GM12878 (cell line): ENCODE results near the gene UNKL. TPM values are rescaled to one million over a fixed set of nuclear protein-coding genes. Genes with fewer than 3 reads are reported as not detected.

Experiments
- ATAC-seq: fragments of 200-7000 bp; cut with Tn5 transposase; 3 replicates; pipeline ENCODE4 v1.9.1; 2020; ENCODE audit warnings: mild to moderate bottlenecking, moderate library complexity
- BruUV-seq: library from RNA; stranded (reverse); fragments of 400-500 nt; replicated peaks from 2 replicates; lab custom pipeline; 2021; lab: Mats Ljungman, UMichigan
- CTCF ChIA-PET: fragments of 300-600 bp; sonication (Branson Sonifier 250); formaldehyde crosslinking; extraction: SDS; loops from one replicate; lab custom pipeline; 2021; ENCODE audit warnings: inconsistent platforms; lab: Yijun Ruan, JAX
- POLR2A ChIA-PET: fragments of 350-600 bp; formaldehyde crosslinking; extraction: SDS; loops from one replicate; lab custom pipeline; 2021; ENCODE audit warnings: inconsistent platforms; lab: Charles Lee
- RAD21 ChIA-PET: fragments of 300-600 bp; sonication (Branson Sonifier 250); formaldehyde crosslinking; loops from one replicate; lab custom pipeline; 2023; ENCODE audit warnings: antibody characterized with exemption; ENCODE audit not compliant: unreplicated experiment; lab: Charles Lee
- SMC1A ChIA-PET: fragments of 300-600 bp; sonication (Branson Sonifier 250); formaldehyde crosslinking; loops from one replicate; lab custom pipeline; 2023; ENCODE audit not compliant: unreplicated experiment, uncharacterized antibody; lab: Charles Lee
- DNase-seq: peaks from one replicate; pipeline ENCODE4 v3.0.0-alpha.2; 2011; ENCODE audit warnings: low read depth, low spot score
- FAIRE-seq: peaks from 3 replicates; lab custom pipeline; 2011; peaks lifted over from hg19 to GRCh38; lab: Jason Lieb, UNC
- H2AFZ ChIP-seq: 2 replicates; pipeline ENCODE4 v1.6.0; 2011; ENCODE audit warnings: low read depth, low read length, control low read depth; ENCODE audit not compliant: control insufficient read depth
- H3K27ac ChIP-seq: 2 replicates; pipeline ENCODE4 v1.5.1; 2011; ENCODE audit warnings: control low read depth; ENCODE audit not compliant: control insufficient read depth, insufficient read depth
- H3K27me3 ChIP-seq, 2 experiments: replicated peaks in 1 of 2; 2 replicates each; pipeline versions ENCODE4 v1.6.0 to v1.6.1; 2011; ENCODE audit warnings: low read length in 1 of 2; ENCODE audit not compliant: control insufficient read depth in 2 of 2, insufficient read depth in 2 of 2
- H3K36me3 ChIP-seq, 2 experiments: 2 replicates each; pipeline ENCODE4 v1.5.1; 2011; ENCODE audit warnings: low read length in 1 of 2; ENCODE audit not compliant: control insufficient read depth in 2 of 2, insufficient read depth in 2 of 2
- H3K4me1 ChIP-seq: 2 replicates; pipeline ENCODE4 v1.6.1; 2011; ENCODE audit warnings: mild to moderate bottlenecking, low read length, moderate library complexity, mixed read lengths; ENCODE audit not compliant: control insufficient read depth, insufficient read depth
- H3K4me2 ChIP-seq: 2 replicates; pipeline ENCODE4 v1.6.0; 2011; ENCODE audit warnings: control low read depth; ENCODE audit not compliant: control insufficient read depth, insufficient read depth
- H3K4me3 ChIP-seq: fragments of 200-600 bp; sonication (generic); 2 replicates; pipeline ENCODE4 v1.5.1; 2016
- H3K79me2 ChIP-seq: 2 replicates; pipeline ENCODE4 v1.6.0; 2011; ENCODE audit warnings: low read length; ENCODE audit not compliant: control insufficient read depth, insufficient read depth
- H3K9ac ChIP-seq: 2 replicates; pipeline ENCODE4 v1.8.0; 2011; ENCODE audit warnings: low read length, control low read depth, mixed read lengths; ENCODE audit not compliant: control insufficient read depth, insufficient read depth
- H3K9me3 ChIP-seq: replicated peaks from 3 replicates; pipeline ENCODE4 v1.5.1; 2011; ENCODE audit warnings: mild to moderate bottlenecking, low read length; ENCODE audit not compliant: control insufficient read depth, insufficient read depth
- H4K20me1 ChIP-seq: 2 replicates; pipeline ENCODE4 v1.6.0; 2011; ENCODE audit not compliant: control insufficient read depth, insufficient read depth
- BHLHE40 ChIP-seq, 2 experiments: fragments of 450-650 bp in 1 of 2; IDR thresholded peaks; 2 replicates each; pipeline ENCODE4 v1.6.1; 2011 to 2017; ENCODE audit warnings: low read depth in 2 of 2, borderline replicate concordance in 1 of 2, improper control_type of control experiment in 1 of 2, low read length in 1 of 2, mild to moderate bottlenecking in 1 of 2
- CBFB ChIP-seq: IDR thresholded peaks from 2 replicates; pipeline ENCODE4 v1.6.1; 2016; ENCODE audit warnings: antibody characterized with exemption, low read depth
- CEBPB ChIP-seq, 2 experiments: fragments of 150-350 bp in 1 of 2; IDR thresholded peaks; 2 replicates each; pipeline ENCODE4 v1.6.1; 2012 to 2014; ENCODE audit warnings: low read depth in 2 of 2, low read length in 2 of 2, borderline replicate concordance in 1 of 2, inconsistent platforms in 1 of 2
- DPF2 ChIP-seq: fragments of 450-650 bp; IDR thresholded peaks from 2 replicates; pipeline ENCODE4 v1.6.1; 2017; ENCODE audit warnings: mild to moderate bottlenecking
- EED ChIP-seq: sonication (generic); IDR thresholded peaks from 2 replicates; pipeline ENCODE4 v1.6.1; 2016; ENCODE audit warnings: antibody characterized with exemption, low read depth
- FOXK2 ChIP-seq: fragments of 450-650 bp; IDR thresholded peaks from 2 replicates; pipeline ENCODE4 v1.6.1; 2017; ENCODE audit warnings: mild to moderate bottlenecking, moderate library complexity
- GABPA ChIP-seq: IDR thresholded peaks from 2 replicates; pipeline ENCODE4 v1.6.1; 2014; ENCODE audit warnings: antibody characterized with exemption, low read depth, mild to moderate bottlenecking, inconsistent platforms
- HCFC1 ChIP-seq: fragments of 150-350 bp; IDR thresholded peaks from 2 replicates; pipeline ENCODE4 v1.6.1; 2014; ENCODE audit warnings: low read length
- KDM1A ChIP-seq: fragments of 200-600 bp; sonication (generic); IDR thresholded peaks from 2 replicates; pipeline ENCODE4 v1.6.1; 2016; ENCODE audit warnings: borderline replicate concordance
- MTA3 ChIP-seq: IDR thresholded peaks from 2 replicates; pipeline ENCODE4 v1.6.1; 2012; ENCODE audit warnings: low read length, inconsistent platforms, borderline replicate concordance
- MYC ChIP-seq: IDR thresholded peaks from 2 replicates; pipeline ENCODE4 v1.6.1; 2011; ENCODE audit warnings: mild to moderate bottlenecking, low read length, moderate library complexity, inconsistent platforms; ENCODE audit not compliant: insufficient read depth, insufficient replicate concordance, insufficient read length, severe bottlenecking
- NR2C1 ChIP-seq: fragments of 450-650 bp; IDR thresholded peaks from 2 replicates; pipeline ENCODE4 v1.6.1; 2017; ENCODE audit warnings: antibody characterized with exemption, mild to moderate bottlenecking, moderate library complexity
- NR2C2 ChIP-seq: IDR thresholded peaks from 2 replicates; pipeline ENCODE4 v1.6.1; 2011; ENCODE audit warnings: borderline replicate concordance, low read depth; ENCODE audit not compliant: control insufficient read depth, insufficient read length
- PAX5 ChIP-seq: IDR thresholded peaks from 2 replicates; pipeline ENCODE4 v1.6.1; 2011; ENCODE audit warnings: low read depth, low read length, borderline replicate concordance
- RCOR1 ChIP-seq: conservative IDR thresholded peaks from 2 replicates; pipeline ENCODE4 v1.6.1; 2012; ENCODE audit warnings: low read depth, low read length, improper control_type of control experiment
- YBX1 ChIP-seq: fragments of 450-650 bp; IDR thresholded peaks from 2 replicates; pipeline ENCODE4 v1.6.1; 2016; ENCODE audit warnings: antibody characterized with exemption
- ZBED1 ChIP-seq: IDR thresholded peaks from 2 replicates; pipeline ENCODE4 v1.6.1; 2016; ENCODE audit warnings: borderline replicate concordance
- WGBS: methylation state at CpG from one replicate; pipeline ENCODE4 v1.1.6; 2016; ENCODE audit warnings: low lambda C conversion rate; ENCODE audit not compliant: insufficient replicate concordance, insufficient coverage; ENCODE audit errors: missing lambda C conversion rate; 5-methylcytosine and 5-hydroxymethylcytosine counted together
- in situ Hi-C: fragments of 300-500 bp; cut with MboI; formaldehyde crosslinking; loops from 9 replicates; pipeline ENCODE4 v1.14.3; 2018; ENCODE audit warnings: mixed read lengths
- intact Hi-C: fragments of 100-400 bp; cut with micrococcal nuclease; formaldehyde crosslinking; loops from one replicate; pipeline ENCODE4 v1.14.2; 2022; ENCODE audit not compliant: unreplicated experiment
- polyA plus RNA-seq, 11 experiments: library from polyadenylated mRNA; depleted of rRNA in 4 of 11; unstranded in 6 of 11; stranded (reverse) in 5 of 11; fragments of >200 nt; fragmentation: Nextera tagmentation in 4 of 11; fragmentation: Illumina TruSeq in 1 of 11; extraction: Ambion mirVana in 4 of 11; extraction: Trizol in 1 of 11; gene quantifications; 1 replicate in 1 of 11; 2 replicates in 10 of 11; pipeline versions ENCODE4 v1.2.1 to v1.2.3, GENCODE V29; 2011 to 2016; ENCODE audit warnings: inconsistent platforms in 2 of 11, missing spikeins in 2 of 11, low read depth in 1 of 11
- total RNA-seq, 4 experiments: library from RNA; depleted of rRNA in 3 of 4; stranded (reverse); fragments of >200 nt in 3 of 4; fragmentation: Illumina TruSeq in 1 of 4; extraction: Trizol in 1 of 4; gene quantifications; 2 replicates each; pipeline versions ENCODE4 v1.2.1 to v1.2.3, GENCODE V29; 2013 to 2021
- TF ChIP-seq, protein P1 (sequence below): fragments of 150-350 bp; IDR thresholded peaks from 2 replicates; pipeline ENCODE4 v1.6.1; 2014; ENCODE audit warnings: mild to moderate bottlenecking, low read depth, low read length

Gene UNKL
- total and polyA plus RNA-seq, 10 of the 15 experiments (the other 5 are each of a cell fraction or from before 2014, with no cell fraction given) = 0.40 to 21.6 (median 9.1) TPM

DNA sequence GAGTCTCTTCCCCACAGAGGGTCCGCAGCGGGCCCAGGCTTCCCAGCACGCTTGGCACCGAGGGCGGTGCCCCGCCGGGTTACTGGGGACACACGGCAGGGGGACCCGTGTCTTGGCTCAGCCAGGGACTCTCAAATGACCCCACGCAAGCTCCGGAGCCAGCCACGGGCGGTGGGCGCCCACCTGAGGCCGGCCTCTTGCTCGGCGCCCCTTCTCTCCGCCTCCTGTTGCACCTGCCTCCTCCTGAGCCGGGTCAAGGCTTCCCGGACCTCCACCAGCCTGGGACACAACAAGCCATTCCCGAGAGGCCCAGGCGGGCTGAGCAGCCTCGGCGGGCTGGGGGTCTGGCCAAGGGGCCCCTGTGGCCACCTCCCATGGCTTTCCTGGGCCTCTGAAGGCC is 28.2 kb upstream of the UNKL start:
- ATAC-seq = no peak
- POLR2A ChIA-PET = no interaction called here
- no peaks in the 10 kb centered on the region for H3K36me3 ChIP-seq
- SMC1A ChIA-PET = no interaction called here
- no TSS peak for BruUV-seq
- H3K4me3 ChIP-seq = no peak overlapping the region
- H3K4me2 ChIP-seq = no peak overlapping the region
- no peaks in the 10 kb centered on the region for H3K79me2 ChIP-seq
- RAD21 ChIA-PET = no interaction called here
- H3K9me3 ChIP-seq = no peaks in the 10 kb centered on the region
- H2AFZ ChIP-seq = no peak overlapping the region
- no peak overlapping the region for H3K27ac ChIP-seq
- TF ChIP-seq NR2C1 (no peak), NR2C2 (no peak)
- no peak for DNase-seq
- FAIRE-seq = no peak
- no peak overlapping the region for H3K9ac ChIP-seq
- intact Hi-C loops (no loop called here), in situ Hi-C loops (no loop called here)
- WGBS = 61% methylated on average over 23 of the region's 24 CpGs
- H4K20me1 ChIP-seq = no peaks in the 10 kb centered on the region
- CTCF ChIA-PET = no interaction called here
- H3K4me1 ChIP-seq = no peaks in the 10 kb centered on the region
- H3K27me3 ChIP-seq = no peaks in the 10 kb centered on the region

DNA sequence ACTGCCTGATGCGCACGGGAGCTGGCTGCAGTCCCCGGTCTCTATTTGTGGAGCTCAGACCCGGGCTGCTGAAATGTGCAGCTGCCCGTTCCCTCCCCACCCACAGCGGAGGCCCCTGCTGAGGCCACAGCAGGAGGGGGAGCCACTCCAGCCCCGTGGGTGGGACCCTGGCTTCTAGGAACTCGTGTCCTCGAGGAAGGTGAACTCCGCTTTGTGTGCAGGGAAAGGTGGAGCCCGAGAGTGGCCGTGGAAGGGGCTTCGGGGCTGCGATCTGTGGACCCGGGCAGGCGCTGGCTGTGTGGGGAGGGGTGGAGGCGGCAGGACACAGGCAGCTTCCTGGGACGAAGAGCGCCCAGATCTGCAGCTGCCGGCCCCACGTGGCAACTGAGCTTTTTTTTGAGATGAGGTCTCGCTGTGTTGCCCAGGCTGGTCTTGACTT is 26.9 kb upstream of the UNKL start:
- in situ Hi-C loops (no loop called here), intact Hi-C loops (no loop called here)
- ChIA-PET SMC1A (no interaction called here), RAD21 (interaction anchor here (1.0 to 1.3 kb wide), 2 partner anchors 8 to 12 kb away, joined by 3 read pairs; no protein-coding TSS in a partner anchor), CTCF (no interaction called here), POLR2A (interaction anchor here (1.1 to 1.3 kb wide), 2 partner anchors 21 kb away, joined by 4 to 5 read pairs; partner anchors contain the start of gene UQCC4)
- Histone ChIP-seq H3K9me3 (no peaks in the 10 kb centered on the region), H3K36me3 (no peaks in the 10 kb centered on the region), H3K4me1 (no peaks in the 10 kb centered on the region), H4K20me1 (no peaks in the 10 kb centered on the region), H3K4me2 (no peak overlapping the region), H3K27ac (no peak overlapping the region), H3K9ac (no peak overlapping the region), H3K4me3 (no peak overlapping the region), H3K79me2 (no peaks in the 10 kb centered on the region), H2AFZ (no peak overlapping the region), H3K27me3 (no peaks in the 10 kb centered on the region)
- FAIRE-seq = no peak
- no peak for ATAC-seq
- WGBS = 56% methylated on average over 21 of the region's 22 CpGs
- no peak for DNase-seq
- BruUV-seq = no TSS peak
- TF ChIP-seq PAX5 (no peak), DPF2 (no peak), BHLHE40 (IDR thresholded peaks at IDR 0.05; ENCODE audit: borderline replicate concordance in 1 of 2, low read depth in 2 of 2, low read length in 1 of 2) (no peak), ZBED1 (no peak), CBFB (no peak), MTA3 (no peak), MYC (no peak), FOXK2 (no peak), EED (no peak), GABPA (no peak), CEBPB (IDR thresholded peaks at IDR 0.05; ENCODE audit: borderline replicate concordance in 1 of 2, low read depth in 2 of 2, low read length in 2 of 2) (no peak), RCOR1 (no peak), YBX1 (no peak), HCFC1 (no peak), KDM1A (no peak)
- TF ChIP-seq, protein P1, sequence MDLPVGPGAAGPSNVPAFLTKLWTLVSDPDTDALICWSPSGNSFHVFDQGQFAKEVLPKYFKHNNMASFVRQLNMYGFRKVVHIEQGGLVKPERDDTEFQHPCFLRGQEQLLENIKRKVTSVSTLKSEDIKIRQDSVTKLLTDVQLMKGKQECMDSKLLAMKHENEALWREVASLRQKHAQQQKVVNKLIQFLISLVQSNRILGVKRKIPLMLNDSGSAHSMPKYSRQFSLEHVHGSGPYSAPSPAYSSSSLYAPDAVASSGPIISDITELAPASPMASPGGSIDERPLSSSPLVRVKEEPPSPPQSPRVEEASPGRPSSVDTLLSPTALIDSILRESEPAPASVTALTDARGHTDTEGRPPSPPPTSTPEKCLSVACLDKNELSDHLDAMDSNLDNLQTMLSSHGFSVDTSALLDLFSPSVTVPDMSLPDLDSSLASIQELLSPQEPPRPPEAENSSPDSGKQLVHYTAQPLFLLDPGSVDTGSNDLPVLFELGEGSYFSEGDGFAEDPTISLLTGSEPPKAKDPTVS = no peak
